ENCODE measurements around the gene NT5DC3. TPM values are rescaled to one million over a fixed set of nuclear protein-coding genes. Genes with fewer than 3 reads are reported as not detected.

The NT5DC3 gene
- total and polyA plus RNA-seq, 5 donors, result 0.93 to 3.6 (median 2.0) TPM

DNA sequence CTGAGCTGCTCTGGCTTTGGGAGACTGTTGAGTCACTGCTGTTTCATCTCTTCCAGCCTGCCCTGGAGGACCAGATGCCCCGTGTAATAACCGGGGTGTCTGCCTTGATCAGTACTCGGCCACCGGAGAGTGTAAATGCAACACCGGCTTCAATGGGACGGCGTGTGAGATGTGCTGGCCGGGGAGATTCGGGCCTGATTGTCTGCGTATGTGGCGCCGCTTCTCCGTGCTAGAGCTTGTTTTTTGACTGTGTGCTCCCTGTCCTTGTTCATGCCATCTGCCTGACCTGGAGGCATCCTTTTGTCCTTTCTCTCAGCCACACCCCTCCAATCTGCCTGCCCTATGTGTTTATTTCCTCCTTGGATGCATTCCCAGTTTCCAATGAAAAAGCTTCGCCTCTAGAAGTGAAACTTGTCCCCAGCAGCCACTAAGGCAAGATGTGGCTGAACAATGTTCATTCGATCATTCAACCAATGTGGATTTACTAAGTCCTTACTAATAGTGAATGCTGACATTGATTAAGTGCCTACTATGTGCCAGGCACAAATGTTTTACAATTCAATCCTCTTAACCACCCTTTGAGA, 98.6 kb downstream of the NT5DC3 start:
- peak overlapping the region; percentile 20 for H3K27ac ChIP-seq (ENCODE audit: low read length)
- intact Hi-C loops (cut with DNase I), result no loop called here
- 53% methylated on average over 15 of the region's 15 CpGs for WGBS

DNA sequence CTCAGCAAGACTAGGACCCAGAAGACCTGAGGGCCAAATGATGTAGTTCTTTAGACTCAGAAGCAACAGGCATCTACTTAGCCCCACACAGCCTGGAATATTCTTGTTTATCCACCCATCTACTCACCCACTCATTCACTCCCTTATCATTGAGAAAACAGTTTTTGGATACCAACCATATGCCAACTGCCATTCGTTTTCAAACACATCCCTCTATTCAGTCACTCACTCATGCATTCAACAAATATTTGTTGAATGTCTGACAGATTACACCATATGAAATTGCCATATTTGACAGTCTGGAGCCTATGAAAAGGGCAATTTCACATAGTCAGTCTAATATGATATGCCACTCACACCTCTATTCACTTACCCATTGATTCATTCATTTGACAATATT, 103.2 kb downstream of the NT5DC3 start:
- Histone ChIP-seq H3K27me3 (ENCODE audit: control insufficient read depth, insufficient read depth) (no peaks in the 10 kb centered on the region), H3K4me1 (ENCODE audit: control insufficient read depth, insufficient read depth, low read length) (no peaks in the 10 kb centered on the region), H3K9me3 (ENCODE audit: control insufficient read depth, low read length) (no peaks in the 10 kb centered on the region), H3K27ac (ENCODE audit: low read length) (no peak overlapping the region), H3K4me3 (ENCODE audit: low read length) (no peak overlapping the region)
- intact Hi-C loops (cut with DNase I), result no loop called here
- WGBS, result 44% methylated on average over 1 of the region's 1 CpG
- ATAC-seq, result no peak
- no peak for DNase-seq

More for the DNA sequence above, 98.6 kb downstream of the NT5DC3 start:
- Histone ChIP-seq H3K27me3 (ENCODE audit: control insufficient read depth, insufficient read depth) (no peaks in the 10 kb centered on the region), H3K4me3 (ENCODE audit: low read length) (no peak overlapping the region), H3K4me1 (ENCODE audit: control insufficient read depth, insufficient read depth, low read length) (no peaks in the 10 kb centered on the region), H3K9me3 (ENCODE audit: control insufficient read depth, low read length) (no peaks in the 10 kb centered on the region)
- ATAC-seq, result peak; percentile 69 to 81
- peak in 1 of 3 donors; percentile 14 for DNase-seq

DNA sequence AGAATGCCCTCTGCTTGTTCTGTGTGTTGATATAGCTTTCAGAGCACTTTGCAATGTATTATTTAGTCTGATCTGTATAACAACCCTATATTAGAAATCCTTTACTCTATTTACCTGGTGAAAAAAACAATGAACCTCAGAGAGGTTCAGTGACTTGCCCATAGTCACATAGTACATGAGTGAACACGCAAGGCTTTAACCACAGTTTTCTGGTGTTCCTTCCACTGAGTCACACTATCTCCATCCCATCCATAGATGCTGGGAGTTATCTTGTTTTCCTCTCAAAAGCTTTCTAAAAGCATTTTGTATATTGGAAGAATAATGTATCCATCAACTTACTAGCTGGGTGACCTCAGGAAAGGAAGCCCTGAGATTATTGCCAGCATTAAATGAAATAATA, 104.5 kb downstream of the NT5DC3 start:
- no peak for ATAC-seq
- no peaks in the 10 kb centered on the region for H3K4me1 ChIP-seq (ENCODE audit: control insufficient read depth, insufficient read depth, low read length)
- H3K4me3 ChIP-seq (ENCODE audit: low read length), result no peak overlapping the region
- H3K9me3 ChIP-seq (ENCODE audit: control insufficient read depth, low read length), result no peaks in the 10 kb centered on the region
- no peak for DNase-seq
- H3K27ac ChIP-seq (ENCODE audit: low read length), result no peak overlapping the region
- whole genome bisulfite sequencing, result 95% methylated on average over 1 of the region's 1 CpG
- intact Hi-C loops (cut with DNase I), result no loop called here
- H3K27me3 ChIP-seq (ENCODE audit: control insufficient read depth, insufficient read depth), result no peaks in the 10 kb centered on the region

DNA sequence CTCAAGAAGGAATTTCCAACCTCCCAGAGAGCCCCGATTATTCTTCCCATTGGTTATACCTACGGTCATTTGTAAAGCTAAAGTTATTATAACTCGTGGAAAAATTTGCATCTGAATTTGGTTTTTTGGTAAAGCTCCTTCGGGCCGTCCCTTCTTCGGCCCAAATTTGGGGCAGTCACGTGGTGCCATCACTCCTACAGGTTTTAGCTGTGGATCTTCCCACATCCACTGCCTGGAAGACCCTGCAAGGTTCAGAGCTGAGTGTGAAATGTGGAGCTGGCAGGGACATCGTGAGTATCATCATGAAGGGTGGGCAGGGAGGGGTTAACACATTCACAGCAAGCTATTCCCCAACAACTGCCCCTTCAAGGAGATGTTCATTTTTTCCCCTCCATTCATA, 105.7 kb downstream of the NT5DC3 start:
- Histone ChIP-seq H3K9me3 (ENCODE audit: control insufficient read depth, low read length) (peaks cover 3% of the 10 kb centered on the region), H3K4me1 (ENCODE audit: control insufficient read depth, insufficient read depth, low read length) (no peaks in the 10 kb centered on the region), H3K4me3 (ENCODE audit: low read length) (no peak overlapping the region), H3K27me3 (ENCODE audit: control insufficient read depth, insufficient read depth) (no peaks in the 10 kb centered on the region), H3K27ac (ENCODE audit: low read length) (no peak overlapping the region)
- intact Hi-C loops (cut with DNase I), result no loop called here
- WGBS, result 85% methylated on average over 8 of the region's 8 CpGs
- DNase-seq (no peak), ATAC-seq (no peak)

DNA sequence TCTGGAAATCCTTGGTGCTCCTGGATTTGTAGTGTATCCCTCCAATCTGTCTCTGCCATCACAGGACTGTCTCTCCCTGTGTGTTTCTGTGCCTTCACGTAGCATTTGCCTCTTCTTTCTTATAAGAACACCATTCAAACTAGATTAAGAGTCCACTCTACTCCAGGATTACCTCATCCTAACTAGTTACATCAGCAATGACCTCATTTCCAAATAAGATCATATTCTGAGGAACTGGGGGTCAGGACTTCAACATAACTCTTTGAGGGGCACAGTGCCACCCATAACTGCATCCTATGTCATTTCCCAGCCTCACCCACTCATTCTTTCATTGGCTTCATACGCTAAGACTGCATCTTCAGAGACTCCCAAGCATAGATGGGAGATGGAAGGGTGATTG, 106.2 kb downstream of the NT5DC3 start:
- peaks cover 3% of the 10 kb centered on the region for H3K9me3 ChIP-seq (ENCODE audit: control insufficient read depth, low read length)
- ATAC-seq, result no peak
- no peak overlapping the region for H3K27ac ChIP-seq (ENCODE audit: low read length)
- WGBS, result 77% methylated on average over 2 of the region's 2 CpGs
- no peaks in the 10 kb centered on the region for H3K4me1 ChIP-seq (ENCODE audit: control insufficient read depth, insufficient read depth, low read length)
- intact Hi-C loops (cut with DNase I), result no loop called here
- no peaks in the 10 kb centered on the region for H3K27me3 ChIP-seq (ENCODE audit: control insufficient read depth, insufficient read depth)
- H3K4me3 ChIP-seq (ENCODE audit: low read length), result no peak overlapping the region
- DNase-seq, result no peak

DNA sequence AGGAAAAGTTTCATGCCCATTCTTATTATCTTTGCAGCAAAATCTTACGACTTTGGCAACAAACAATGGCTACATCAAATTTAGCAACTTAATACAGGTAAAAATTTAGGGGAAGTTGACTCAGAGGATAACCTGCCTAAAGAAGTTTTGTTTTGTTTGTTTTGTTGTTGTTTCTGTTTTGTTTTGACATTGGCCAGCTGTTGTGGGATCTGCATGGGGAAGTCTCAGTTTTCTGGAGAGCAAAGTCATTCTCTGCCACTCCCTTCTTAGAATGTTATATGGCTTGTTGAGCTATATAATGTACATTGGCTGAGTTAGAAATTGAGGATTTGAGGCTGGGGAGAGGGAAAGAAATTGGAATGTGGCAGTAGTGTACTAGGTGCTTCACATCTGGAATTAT, 109.5 kb downstream of the NT5DC3 start:
- Histone ChIP-seq H3K27me3 (ENCODE audit: control insufficient read depth, insufficient read depth) (no peaks in the 10 kb centered on the region), H3K4me1 (ENCODE audit: control insufficient read depth, insufficient read depth, low read length) (no peaks in the 10 kb centered on the region), H3K4me3 (ENCODE audit: low read length) (no peak overlapping the region), H3K9me3 (ENCODE audit: control insufficient read depth, low read length) (peaks cover 3% of the 10 kb centered on the region), H3K27ac (ENCODE audit: low read length) (no peak overlapping the region)
- 91% methylated on average over 1 of the region's 1 CpG for WGBS
- ATAC-seq, result no peak
- no peak for DNase-seq
- intact Hi-C loops (cut with DNase I), result no loop called here

DNA sequence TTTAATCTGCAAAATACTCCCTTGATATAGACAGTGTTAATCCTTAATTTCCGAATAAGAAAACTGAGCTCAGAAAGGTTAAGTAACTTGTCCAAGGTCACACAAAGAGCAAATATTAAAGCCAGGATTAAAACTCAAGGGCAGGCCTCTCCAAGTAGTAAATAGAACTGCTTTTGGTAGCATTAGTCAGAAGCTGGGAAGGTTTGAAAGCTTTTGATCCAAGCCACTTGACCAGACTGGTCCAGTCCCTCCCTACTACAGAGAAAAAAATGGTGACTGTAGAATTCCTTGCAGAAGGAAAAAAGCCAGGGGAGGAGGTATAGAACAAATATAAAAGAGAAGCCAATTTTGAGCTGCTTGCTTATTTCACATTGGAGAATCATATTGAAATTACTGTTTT, 111.5 kb downstream of the NT5DC3 start:
- DNase-seq (no peak), ATAC-seq (no peak)
- no peaks in the 10 kb centered on the region for H3K27me3 ChIP-seq (ENCODE audit: control insufficient read depth, insufficient read depth)
- no peak overlapping the region for H3K4me3 ChIP-seq (ENCODE audit: low read length)
- no peak overlapping the region for H3K27ac ChIP-seq (ENCODE audit: low read length)
- WGBS, result 84% methylated on average over 1 of the region's 1 CpG
- no peaks in the 10 kb centered on the region for H3K4me1 ChIP-seq (ENCODE audit: control insufficient read depth, insufficient read depth, low read length)
- intact Hi-C loops (cut with DNase I), result no loop called here
- peaks cover 3% of the 10 kb centered on the region for H3K9me3 ChIP-seq (ENCODE audit: control insufficient read depth, low read length)

DNA sequence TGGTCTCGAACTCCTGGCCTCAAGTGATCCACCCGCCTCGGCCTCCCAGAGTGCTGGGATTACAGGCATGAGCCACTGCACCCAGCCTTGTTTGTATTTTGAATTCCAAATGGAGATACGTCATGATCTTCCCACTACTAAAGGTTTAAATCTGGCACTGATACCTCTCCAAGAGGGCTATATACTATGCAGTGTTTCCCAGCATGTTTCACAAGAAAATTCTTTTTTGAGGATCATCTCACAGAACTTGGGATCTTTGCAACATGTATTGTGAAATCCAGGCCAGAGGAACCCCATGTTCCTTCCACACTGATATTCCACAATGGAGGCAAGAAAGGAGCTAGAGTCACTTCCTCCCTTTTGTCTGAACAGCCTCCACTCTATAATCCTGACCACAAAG, 112.7 kb downstream of the NT5DC3 start:
- Histone ChIP-seq H3K4me3 (ENCODE audit: low read length) (no peak overlapping the region), H3K27ac (ENCODE audit: low read length) (no peak overlapping the region), H3K9me3 (ENCODE audit: control insufficient read depth, low read length) (peaks cover 3% of the 10 kb centered on the region), H3K4me1 (ENCODE audit: control insufficient read depth, insufficient read depth, low read length) (no peaks in the 10 kb centered on the region), H3K27me3 (ENCODE audit: control insufficient read depth, insufficient read depth) (no peaks in the 10 kb centered on the region)
- ATAC-seq (no peak), DNase-seq (no peak)
- intact Hi-C loops (cut with DNase I), result no loop called here
- 83% methylated on average over 4 of the region's 4 CpGs for WGBS

DNA sequence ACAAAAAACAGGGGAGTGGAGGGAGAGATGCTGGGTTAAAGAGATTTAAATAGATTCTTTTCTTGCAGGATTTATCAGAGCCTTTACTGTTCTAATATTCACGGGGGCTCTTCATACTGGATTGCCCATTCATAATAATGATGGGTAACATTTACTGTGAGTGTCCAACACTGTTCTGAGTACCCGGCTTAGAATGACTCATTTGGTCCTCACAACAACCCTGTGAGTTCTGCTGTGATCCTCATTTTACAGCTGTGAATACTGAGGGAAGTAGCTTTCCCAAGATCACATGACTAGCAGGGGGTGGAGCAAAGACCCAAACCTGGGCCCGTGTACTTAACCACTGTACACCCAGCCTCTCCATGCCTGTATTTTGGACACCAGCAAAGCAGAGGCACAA, 113.4 kb downstream of the NT5DC3 start:
- Histone ChIP-seq H3K27ac (ENCODE audit: low read length) (no peak overlapping the region), H3K4me1 (ENCODE audit: control insufficient read depth, insufficient read depth, low read length) (no peaks in the 10 kb centered on the region), H3K4me3 (ENCODE audit: low read length) (no peak overlapping the region), H3K9me3 (ENCODE audit: control insufficient read depth, low read length) (peaks cover 3% of the 10 kb centered on the region), H3K27me3 (ENCODE audit: control insufficient read depth, insufficient read depth) (no peaks in the 10 kb centered on the region)
- 71% methylated on average over 3 of the region's 3 CpGs for WGBS
- no peak for DNase-seq
- intact Hi-C loops (cut with DNase I), result no loop called here
- no peak for ATAC-seq

DNA sequence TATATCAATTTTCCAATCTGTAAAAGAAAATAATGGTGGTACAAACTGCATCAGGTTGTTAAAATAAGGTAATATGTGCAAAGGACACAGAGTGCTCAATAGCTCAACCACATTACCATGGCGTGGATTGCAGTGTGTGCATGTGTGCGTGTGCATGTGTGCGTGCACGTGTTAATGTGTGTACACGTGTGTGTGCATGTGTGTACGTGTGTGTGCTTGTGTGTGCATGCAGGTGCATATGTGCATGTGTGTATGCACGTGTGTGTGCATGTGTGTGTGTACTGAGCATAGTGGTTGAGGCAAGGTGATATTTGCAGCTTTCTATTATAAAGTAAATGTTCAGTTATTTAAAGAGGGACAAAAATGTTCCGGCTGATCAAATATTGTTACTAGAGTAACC, 115.6 kb downstream of the NT5DC3 start:
- H3K27ac ChIP-seq (ENCODE audit: low read length), result no peak overlapping the region
- H3K9me3 ChIP-seq (ENCODE audit: control insufficient read depth, low read length), result no peaks in the 10 kb centered on the region
- no peak for ATAC-seq
- DNase-seq, result no peak
- WGBS, result 91% methylated on average over 8 of the region's 8 CpGs
- no peak overlapping the region for H3K4me3 ChIP-seq (ENCODE audit: low read length)
- H3K4me1 ChIP-seq (ENCODE audit: control insufficient read depth, insufficient read depth, low read length), result no peaks in the 10 kb centered on the region
- no peaks in the 10 kb centered on the region for H3K27me3 ChIP-seq (ENCODE audit: control insufficient read depth, insufficient read depth)
- intact Hi-C loops (cut with DNase I), result no loop called here

Data from right cardiac atrium (tissue), 5 donors.